NCI-H2196 treated with DMSO at 0.1 percent for 48 hours (cell line): ENCODE data around the gene RTBDN.
"Not testable (repeated sequence)": the region's sequence is repeated elsewhere in the genome, so short reads cannot be mapped to it uniquely, and the experiment has no call there.

ENCODE experiments used
- DNase-seq: peaks from one replicate; lab custom pipeline; 2025; ENCODE audit not compliant: unreplicated experiment; lab: John Stamatoyannopoulos, UW

Gene RTBDN

DNA sequence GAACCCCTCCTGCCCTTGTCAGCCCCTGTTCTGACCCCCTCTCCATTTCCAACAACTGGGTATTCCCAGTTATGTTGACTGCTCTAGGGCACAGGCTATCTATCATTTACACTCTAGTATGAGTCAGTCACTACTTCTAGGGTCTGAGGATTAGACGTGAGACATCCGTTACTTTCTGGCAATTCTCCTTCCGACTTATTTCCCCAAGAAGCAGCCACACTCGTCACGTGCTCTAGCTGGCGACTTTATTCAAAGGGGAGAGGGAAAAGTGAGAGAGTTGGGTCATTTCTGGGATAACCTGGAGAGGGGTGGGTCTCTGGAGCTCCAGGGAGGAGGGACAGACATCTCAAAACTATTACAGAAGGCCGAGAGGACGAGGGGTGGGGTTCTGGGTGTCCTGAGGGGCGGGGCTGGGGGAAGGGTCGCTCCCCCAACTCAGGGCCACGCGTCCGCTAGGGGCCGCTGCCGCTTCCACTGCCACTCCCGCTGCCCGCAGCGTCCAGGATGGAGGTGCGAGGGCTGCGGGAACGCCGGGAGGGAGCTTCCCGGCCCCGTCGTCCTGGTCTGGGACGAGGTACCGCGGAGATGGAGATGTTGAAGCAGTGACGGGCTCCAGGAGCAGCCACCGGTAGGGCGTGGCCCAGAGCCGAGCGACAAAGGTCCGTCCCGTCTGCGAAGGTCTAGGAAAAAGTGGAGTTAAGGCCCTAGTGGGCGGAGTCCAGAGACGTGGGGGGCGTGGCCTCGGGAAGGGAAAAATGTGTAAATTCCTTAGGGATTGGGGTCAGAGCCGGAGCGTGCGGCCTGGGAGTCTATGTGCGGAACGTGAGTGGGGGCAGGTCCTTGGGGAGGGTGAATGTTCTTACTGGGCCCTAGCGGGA, 8.9 kb downstream of the RTBDN start:
- DNase-seq, result no peak

DNA sequence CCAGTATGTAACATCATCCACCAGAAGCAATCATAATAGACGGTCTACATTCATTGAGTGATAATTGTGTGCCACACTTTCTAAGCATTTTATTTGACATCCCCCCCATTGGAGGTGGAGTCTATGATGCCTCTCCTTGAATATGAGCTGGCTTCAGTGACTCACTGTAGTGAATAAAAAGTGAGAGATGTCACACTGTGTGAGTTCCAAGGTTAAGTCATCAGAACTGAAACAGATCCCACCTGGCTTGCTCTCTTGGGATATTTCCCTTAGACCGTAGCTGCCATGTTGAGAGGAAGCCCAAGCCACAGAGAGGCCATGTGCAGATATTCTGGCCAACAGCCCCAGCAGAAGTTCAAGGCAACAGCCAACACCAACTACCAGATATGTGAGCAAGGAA, 12.6 kb downstream of the RTBDN start:
- no peak for DNase-seq

DNA sequence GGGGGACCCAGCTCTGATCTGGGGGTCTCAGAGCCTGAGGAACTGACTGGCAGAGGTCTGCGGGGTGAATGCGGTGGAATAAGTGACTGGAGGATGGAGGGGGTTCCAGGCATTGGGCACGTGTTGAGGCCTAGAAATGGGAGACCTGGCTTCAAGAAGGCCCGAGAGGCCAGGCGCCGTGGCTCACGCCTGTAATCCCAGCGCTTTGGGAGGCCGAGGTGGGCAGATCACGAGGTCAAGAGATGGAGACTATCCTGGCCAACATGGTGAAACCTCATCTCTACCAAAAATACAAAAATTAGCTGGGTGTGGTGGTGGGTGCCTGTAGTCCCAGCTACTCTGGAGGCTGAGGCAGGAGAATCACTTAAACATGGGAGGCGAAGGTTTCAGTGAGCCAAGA, 16.6 kb downstream of the RTBDN start:
- DNase-seq, result not testable (repeated sequence)

DNA sequence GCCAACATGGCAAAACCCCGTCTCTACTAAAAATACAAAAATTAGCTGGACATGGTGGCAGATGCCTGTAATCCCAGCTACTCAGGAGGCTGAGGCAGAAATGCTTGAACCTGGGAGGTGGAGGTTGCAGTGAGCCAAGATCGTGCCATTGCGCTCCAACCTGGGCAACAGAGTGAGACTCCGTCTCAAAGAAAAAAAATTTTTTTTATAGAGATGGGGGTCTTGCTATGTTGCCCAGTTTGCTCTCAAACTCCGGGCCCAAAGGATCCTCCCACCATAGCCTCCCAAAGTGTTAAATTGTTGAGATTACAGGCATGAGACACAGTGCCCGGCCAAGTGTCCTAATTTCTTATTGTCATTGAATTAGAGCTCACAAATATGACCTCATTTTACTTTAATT, 17.2 kb downstream of the RTBDN start:
- not testable (repeated sequence) for DNase-seq

DNA sequence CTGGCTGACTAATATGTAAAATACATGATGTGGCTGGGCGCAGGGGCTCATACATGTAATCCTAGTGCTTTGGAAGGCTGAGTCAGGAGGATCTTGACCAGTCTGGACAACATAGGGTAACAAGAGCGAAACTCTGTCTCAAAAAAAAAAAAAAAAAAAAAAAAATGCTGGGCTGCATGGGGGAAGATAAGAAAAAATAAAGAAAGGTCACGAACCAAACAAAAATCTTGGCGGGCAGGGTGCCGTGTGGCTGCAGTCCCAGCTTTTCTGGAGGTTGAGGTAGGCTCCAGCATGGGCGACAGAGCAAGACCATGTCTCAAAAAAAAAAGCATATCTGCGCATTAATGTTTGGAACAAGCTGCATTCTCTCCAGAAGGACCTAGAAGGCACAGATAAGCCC, 19.3 kb downstream of the RTBDN start:
- no peak for DNase-seq

DNA sequence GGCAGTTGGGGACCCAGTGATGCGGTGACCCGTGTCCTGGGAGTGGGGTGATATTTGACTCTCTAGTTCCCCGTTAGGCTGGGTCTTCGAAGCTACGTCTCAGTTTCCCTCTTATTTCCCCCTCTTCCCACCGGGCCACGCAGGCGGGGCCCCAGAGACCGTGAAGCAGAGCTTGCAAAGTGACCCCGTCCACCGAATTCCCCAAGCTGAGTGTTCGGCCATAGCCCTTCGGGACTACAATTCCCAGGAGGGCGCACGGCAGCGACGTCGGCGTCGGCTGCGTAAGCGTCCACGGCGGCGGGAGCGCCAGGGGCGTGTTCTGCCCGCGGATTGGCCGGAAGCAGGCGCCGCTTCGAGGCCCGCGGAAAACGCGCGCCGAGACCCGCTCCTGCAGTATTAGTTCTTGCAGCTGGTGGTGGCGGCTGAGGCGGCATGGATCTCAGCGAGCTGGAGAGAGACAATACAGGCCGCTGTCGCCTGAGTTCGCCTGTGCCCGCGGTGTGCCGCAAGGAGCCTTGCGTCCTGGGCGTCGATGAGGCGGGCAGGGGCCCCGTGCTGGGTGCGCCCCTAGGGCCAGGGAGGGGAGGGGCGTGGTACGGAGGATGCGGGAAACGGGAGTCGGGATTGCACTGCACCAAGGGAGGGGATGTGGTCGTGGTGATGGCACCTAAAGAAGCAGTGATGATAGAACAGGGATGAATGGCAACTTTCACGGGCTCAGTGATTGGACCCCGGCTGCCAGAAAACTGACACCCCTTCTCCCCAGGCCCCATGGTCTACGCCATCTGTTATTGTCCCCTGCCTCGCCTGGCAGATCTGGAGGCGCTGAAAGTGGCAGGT, 27.9 kb downstream of the RTBDN start, which contains the start of gene RNASEH2A:
RNASEH2A (plus strand) TSS at position 343 of the 840 bp plus-strand sequence; CDS start at position 433, 90 bp downstream.
- peak; percentile 85 for DNase-seq

DNA sequence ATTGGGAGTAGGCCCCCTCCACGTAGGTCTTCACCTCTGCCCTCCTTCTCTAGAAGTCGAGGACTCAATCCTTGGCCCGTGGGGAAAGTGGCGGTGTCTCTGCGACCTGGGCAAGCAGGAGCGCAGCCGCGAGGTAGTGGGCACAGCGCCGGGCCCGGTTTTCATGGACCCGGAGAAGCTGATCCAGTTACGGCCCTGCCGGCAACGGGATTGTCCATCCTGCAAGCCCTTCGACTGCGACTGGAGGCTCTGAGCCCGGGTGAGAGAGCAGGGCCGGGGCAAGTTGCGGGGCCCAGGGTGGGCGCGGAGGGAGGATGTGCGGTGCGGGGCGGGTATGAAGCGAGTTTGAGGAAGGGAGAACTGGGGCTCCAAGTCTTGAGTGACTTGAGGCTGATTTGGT, 30.3 kb downstream of the RTBDN start:
- DNase-seq, result no peak

DNA sequence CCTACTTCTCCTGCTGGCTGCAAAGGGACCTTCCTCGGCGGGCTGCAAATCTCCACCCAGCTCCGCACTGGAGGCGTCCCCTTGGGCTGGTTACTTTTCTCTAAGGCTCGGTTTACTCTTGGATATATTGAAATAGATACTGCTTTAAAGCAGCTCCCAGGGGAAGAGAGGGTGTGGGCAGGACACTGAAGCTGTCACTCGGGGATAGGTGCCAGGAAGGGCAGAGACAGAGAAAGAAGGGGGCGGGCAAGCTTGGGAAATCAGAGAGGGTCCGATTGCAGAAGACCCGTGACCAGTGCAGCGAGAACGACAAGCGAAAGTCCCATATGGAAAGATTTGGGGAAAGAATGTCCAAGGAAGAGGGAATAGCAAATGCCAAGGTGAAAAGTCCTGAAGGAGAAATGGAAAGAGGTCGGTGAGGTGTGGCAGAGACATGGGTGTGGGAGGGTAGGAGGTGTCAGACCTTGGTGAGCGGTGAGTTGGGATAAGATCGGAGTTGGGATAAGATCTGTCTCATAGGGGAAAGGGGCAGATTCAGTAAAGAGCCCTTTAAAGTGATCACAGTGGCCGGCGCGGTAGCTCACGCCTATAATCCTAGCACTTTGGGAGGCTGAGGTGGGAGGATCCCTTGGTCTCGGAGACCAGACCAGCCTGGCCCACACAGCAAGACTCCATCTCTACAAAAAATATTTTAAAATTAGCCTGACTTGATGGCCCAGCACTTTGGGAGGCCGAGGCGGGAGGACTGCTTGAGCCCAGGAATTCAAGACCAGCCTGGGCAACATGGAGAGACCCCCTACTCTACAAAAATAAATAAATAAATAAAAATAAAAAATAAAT, 31.9 kb downstream of the RTBDN start:
- DNase-seq, result no peak

DNA sequence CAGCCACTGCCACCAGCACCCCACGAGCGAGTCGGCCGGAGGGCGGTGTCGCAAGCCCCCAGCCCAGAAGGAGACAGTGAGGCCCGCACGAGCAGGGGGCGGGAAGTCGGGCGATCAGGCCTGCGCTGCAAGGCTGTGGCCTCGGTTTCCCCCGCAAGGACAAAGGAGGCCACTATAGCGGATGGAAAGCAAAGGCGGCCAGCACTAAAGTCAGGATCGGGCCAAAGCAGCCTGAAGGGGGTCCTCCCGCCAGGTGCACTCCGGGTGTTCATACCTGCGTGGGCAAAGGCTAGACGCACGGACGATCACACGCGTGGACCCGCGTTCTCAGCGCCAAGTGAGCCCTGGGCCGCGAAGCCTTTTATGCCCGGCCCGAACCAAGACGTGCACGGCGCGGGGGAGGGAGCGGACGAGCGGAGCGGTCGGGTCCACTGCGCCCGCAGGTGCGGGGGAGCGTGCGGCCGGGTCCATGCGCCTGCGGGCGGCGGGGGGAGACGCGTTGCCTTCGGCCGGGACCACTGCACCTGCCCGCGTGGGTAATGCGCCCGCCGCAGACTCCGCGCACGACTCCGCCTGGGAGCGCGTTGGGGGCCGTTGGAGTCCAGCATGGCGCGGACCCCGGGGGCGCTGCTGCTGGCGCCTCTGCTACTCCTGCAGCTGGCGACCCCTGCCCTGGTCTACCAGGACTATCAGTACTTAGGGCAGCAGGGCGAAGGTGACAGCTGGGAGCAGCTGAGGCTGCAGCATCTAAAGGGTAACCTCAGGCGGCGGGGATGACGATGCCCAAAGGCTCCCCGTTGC, 32.7 kb downstream of the RTBDN start, which contains the start of the genes PRDX2 and THSD8:
PRDX2 (minus strand) TSS at position 335 of the 801 bp plus-strand sequence. CDS start 539 bp downstream, outside the sequence.
THSD8 (plus strand) TSS at position 604 of the 801 bp plus-strand sequence; CDS start at position 607, 3 bp downstream.
- peak; percentile 54 for DNase-seq

DNA sequence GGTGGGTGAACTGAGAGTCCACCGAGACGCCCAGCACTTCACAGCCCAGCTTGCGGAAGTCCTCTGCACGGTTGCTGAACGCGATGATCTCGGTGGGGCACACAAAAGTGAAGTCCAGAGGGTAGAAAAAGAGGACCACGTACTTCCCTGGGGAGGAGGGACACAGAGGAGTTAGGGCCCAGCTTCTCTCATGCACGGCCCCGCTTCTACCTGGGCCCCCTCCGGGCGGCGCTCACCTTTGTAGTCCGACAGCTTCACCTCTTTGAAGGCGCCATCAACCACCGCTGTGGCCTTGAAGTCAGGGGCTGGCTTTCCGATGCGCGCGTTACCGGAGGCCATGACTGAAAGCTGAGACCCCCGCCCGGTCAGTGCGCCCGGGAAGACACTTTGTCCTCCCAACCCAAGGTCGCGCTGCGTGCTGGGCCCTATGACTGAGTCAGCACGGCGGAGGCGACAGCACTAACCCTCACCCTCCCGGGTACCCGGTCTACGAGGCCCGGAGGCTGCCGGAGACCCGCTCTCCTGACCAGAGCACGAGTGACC, 33.4 kb downstream of the RTBDN start:
- DNase-seq, result no peak

DNA sequence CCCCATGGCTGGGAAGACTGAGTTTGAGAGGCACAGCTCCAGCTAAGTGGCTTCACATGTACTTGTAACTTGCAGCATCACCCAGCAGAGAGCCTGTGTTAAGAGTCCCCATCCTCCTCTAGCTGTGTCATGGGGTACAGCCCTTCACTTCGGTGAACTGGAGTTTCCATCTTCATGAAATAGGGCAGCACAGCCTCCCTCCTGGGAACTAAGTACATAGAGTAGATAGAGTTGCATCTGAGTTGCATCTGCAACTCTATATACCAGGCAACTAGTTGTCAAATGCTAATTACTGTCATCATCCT, 34.0 kb downstream of the RTBDN start:
- DNase-seq, result no peak

DNA sequence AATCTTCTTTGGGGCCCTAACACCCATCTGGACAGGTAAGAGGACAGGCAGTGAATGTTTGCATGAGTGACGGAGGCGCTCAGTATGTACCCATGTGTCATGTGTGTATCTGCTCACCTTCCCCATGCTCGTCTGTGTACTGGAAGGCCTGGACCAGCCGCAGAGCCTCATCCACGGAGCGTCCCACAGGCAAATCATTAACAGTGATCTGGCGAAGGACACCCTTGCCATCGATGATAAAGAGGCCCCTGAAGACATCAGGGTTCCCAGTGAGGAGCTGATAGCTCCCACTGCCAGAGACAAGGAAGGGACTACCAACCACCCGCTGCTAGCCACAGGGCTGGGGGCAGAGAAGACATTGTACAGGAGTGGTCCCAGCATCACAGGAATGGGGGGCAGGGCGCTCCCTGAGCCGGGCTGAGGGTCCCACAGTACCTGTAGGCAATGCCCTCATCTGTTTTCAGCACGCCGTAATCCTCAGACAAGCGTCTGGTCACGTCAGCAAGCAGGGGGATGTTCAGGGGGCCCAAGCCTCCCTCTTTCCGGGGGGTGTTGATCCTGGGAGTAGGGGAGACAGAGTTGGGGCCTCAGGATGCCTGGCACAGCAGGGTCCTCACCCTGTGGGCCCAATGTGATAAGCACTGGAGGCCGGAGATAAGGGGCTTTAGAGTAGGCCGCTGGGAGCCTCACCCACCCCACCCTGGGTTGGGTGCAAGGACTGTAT, 34.5 kb downstream of the RTBDN start:
- no peak for DNase-seq

DNA sequence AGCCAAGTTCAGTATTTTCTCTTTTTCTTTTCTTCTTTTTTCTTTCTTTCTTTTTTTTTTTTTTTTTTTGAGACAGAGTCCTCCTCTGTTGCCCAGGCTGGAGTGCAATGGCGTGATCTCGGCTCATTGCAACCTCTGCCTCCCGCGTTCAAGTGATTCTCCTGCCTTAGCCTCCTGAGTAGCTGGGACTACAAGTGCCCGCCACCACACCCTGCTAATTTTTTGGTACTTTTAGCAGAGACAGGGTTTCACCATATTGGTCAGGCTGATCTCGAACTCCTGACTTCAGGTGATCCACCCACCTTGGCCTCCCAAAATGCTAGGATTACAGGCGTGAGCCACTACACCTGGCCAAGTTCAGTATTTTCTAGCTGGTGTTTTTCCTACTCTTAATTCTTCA, 36.8 kb downstream of the RTBDN start:
- DNase-seq, result not testable (repeated sequence)

DNA sequence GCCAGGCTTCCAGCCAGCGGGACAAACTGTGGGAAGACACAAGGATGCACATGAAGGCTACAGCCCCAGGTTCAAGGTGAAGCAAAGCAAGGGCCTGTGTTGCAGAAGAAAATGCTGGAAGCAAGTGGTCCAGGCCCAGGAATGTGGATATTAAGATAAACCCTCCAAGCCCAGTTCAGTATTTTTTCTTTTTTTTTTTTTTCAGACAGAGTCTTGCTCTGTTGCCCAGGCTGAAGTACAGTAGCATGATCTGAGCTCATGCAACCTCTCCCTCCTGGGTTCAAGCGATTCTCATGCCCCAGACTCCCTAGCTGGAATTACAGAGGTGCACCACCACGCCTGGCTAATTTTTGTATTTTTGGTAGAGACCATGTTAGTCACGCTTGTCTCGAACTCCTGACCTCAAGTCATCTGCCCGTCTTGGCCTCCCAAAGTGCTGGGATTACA, 37.2 kb downstream of the RTBDN start:
- no peak for DNase-seq

DNA sequence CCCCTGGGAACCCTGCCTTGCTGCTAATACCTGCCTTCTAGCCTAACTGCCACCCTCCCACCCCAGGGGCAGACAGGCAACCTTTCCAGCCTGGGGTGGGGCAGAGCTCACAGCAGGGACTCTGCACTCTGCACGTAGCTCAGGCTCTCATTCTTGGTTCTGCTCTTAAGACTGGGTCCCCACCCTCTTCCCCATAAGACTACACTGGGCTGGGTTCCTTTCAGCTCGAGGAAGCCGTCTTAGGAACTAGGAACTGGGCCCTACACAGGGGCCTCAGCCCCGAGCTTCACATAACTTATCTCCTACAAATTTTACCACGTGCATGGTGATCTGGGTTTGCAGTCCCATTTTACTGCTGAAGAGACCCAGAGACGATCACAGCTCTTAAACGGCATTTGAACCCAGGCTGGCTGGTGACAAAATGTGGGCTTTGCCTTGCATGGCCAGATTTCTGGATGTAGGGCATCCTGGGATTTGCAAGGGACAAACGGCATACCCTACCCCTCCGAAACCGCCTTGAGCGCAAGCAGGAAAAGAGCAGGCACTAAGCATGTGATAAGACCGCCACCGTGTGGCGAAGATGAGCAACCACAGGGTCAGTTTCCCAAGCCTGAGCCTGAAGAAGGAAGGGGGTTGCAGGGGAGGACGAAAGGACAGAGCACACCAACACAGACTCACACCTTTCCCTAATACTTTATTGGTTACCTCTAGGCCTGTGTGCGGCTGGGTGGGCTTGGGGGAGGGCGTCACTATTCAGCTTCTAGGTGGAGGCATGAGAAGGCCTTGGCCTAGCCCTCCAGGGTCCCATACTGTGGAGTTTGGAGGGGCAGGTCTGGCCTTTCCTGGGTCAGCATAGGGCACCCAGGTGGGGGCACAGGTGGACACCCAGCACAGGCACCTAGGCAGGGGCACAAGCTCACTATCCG, 38.0 kb downstream of the RTBDN start:
- peak; percentile 76 for DNase-seq

DNA sequence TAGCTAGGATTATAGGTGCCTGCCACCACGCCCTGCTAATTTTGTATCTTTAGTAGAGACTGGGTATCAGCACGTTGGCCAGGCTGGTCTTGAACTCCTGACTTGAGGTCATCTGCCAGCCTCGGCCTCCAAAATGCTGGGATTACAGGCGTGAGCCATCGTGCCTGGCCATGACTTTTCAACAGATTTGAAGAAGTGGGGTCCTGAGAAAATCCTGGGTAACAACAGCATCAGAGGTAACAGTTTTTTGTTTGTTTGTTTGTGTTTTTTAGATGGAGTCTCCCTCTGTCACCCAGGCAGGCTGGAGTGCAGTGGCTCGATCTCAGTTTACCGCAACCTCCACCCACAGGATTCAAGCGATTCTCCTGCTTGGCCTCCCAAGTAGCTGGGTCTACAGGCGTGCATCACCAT, 39.4 kb downstream of the RTBDN start:
- no peak for DNase-seq

DNA sequence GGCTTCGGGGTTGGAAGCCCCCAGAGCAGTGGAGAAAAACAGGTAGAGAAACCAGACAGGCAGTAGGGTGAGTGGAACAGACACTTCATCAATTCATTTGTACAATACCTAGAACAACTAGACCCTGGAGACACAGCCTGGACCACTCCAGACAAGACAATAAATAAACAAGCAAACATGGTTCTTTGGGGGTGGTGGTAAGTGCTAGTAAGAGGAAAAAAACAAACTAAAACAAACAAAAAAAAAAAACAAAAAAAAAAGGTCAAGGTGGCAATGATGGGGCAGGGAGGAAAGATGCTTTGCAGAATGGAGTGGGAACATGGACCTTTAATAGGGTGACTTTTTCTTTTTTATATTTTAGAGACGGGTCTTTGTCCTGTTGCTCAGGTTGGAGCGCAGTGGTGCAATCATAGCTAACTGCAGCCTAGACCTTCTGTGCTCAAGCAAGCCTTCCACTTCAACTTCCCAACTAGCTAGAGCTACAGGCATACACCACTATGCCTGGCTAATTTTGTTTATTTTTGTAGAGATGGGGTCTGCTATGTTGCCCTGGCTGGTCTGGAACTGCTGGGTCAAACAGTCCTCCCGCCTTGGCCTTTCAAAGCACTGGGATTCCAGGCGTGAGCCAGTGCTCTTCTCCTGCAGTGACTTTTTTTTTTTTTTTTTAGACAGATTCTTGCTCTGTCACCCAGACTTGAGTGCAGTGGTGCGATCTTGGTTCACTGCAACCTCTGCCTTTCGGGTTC, 40.0 kb downstream of the RTBDN start:
- no peak for DNase-seq
